Smooth muscle cell (in vitro differentiated cells): ENCODE data around the gene STIM2. TPM values are rescaled to one million over a fixed set of nuclear protein-coding genes. Genes with fewer than 3 reads are reported as not detected.
A peak's percentile ranks its signal among the peaks of the same experiment; 100 is the strongest.

ENCODE experiments used
- DNase-seq: peaks from one replicate; lab custom pipeline; 2025; ENCODE audit not compliant: unreplicated experiment; lab: John Stamatoyannopoulos, UW
- H2AFZ ChIP-seq: fragments of 200-600 bp; sonication (generic); 2 replicates; pipeline ENCODE4 v1.6.0; 2016; ENCODE audit warnings: antibody characterized with exemption, low read depth, mild to moderate bottlenecking
- H3F3A ChIP-seq: fragments of 200-600 bp; sonication (generic); 2 replicates; pipeline ENCODE4 v1.6.0; 2017; ENCODE audit warnings: antibody characterized with exemption, low read depth
- H3K27ac ChIP-seq: fragments of 200-600 bp; sonication (generic); 2 replicates; pipeline ENCODE4 v1.5.1; 2016; ENCODE audit warnings: low read depth, mild to moderate bottlenecking
- H3K27me3 ChIP-seq: fragments of 200-600 bp; sonication (generic); 2 replicates; pipeline ENCODE4 v1.6.1; 2016; ENCODE audit warnings: low read depth, mild to moderate bottlenecking
- H3K36me3 ChIP-seq: fragments of 200-600 bp; sonication (generic); 2 replicates; pipeline ENCODE4 v1.5.1; 2016; ENCODE audit warnings: low read depth
- H3K4me1 ChIP-seq: fragments of 200-600 bp; sonication (generic); 2 replicates; pipeline ENCODE4 v1.5.1; 2016; ENCODE audit warnings: low read depth
- H3K4me2 ChIP-seq: fragments of 200-600 bp; sonication (generic); 2 replicates; pipeline ENCODE4 v1.6.0; 2016; ENCODE audit warnings: mild to moderate bottlenecking
- H3K4me3 ChIP-seq: fragments of 200-600 bp; sonication (generic); 2 replicates; pipeline ENCODE4 v1.5.1; 2016; ENCODE audit warnings: mild to moderate bottlenecking
- H3K79me2 ChIP-seq: fragments of 200-600 bp; sonication (generic); 2 replicates; pipeline ENCODE4 v1.6.0; 2016; ENCODE audit warnings: low read depth, mild to moderate bottlenecking
- H3K9ac ChIP-seq: fragments of 200-600 bp; sonication (generic); 2 replicates; pipeline ENCODE4 v1.6.0; 2016; ENCODE audit warnings: low read depth
- H3K9me3 ChIP-seq: fragments of 200-600 bp; sonication (generic); replicated peaks from 2 replicates; pipeline ENCODE4 v1.5.1; 2016; ENCODE audit warnings: low read depth
- H4K20me1 ChIP-seq: fragments of 200-600 bp; sonication (generic); 2 replicates; pipeline ENCODE4 v1.6.0; 2016; ENCODE audit warnings: low read depth
- WGBS: methylation state at CpG from one replicate; pipeline ENCODE4 v1.1.7; 2016; ENCODE audit warnings: low lambda C conversion rate; 5-methylcytosine and 5-hydroxymethylcytosine counted together
- polyA plus RNA-seq: library from polyadenylated mRNA; unstranded; fragments of >200 nt; fragmentation: Nextera tagmentation; extraction: Ambion mirVana; gene quantifications from 2 replicates; pipeline ENCODE4 v1.2.1, GENCODE V29; 2016
- total RNA-seq: library from RNA; depleted of rRNA; stranded (reverse); fragments of >200 nt; gene quantifications from 2 replicates; pipeline ENCODE4 v1.2.3, GENCODE V29; 2014
- TF ChIP-seq, protein P1 (sequence below): fragments of 200-600 bp; sonication (generic); IDR thresholded peaks from 2 replicates; pipeline ENCODE4 v1.5.1; 2017; ENCODE audit warnings: borderline replicate concordance, mild to moderate bottlenecking, antibody characterized with exemption; ENCODE audit not compliant: insufficient read depth, poor library complexity, severe bottlenecking

The STIM2 gene
- total and polyA plus RNA-seq, 2 experiments from 2014 or later, result 31.0 to 69.0 TPM

DNA sequence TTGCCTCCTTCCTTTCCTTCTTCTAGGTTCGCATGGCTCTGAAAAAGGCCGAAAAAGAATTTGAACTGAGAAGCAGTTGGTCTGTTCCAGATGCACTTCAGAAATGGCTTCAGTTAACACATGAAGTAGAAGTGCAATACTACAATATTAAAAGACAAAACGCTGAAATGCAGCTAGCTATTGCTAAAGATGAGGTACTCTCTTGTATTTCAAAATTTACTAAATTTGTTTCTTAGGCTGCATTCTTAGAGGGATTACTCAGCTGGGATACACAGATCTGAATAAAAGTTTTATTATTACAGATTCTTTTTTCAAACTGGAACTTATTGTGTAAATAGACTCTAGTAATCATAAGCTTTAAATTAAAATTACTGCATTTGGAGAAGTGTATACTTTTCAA, 146.9 kb downstream of the STIM2 start:
- 80% methylated on average over 3 of the region's 3 CpGs for WGBS
- H3K9me3 ChIP-seq, result no peaks in the 10 kb centered on the region
- peak overlapping the region; percentile 54 for H3K4me2 ChIP-seq
- H3K27ac ChIP-seq, result no peak overlapping the region
- no peak overlapping the region for H2AFZ ChIP-seq
- TF ChIP-seq, protein P1, sequence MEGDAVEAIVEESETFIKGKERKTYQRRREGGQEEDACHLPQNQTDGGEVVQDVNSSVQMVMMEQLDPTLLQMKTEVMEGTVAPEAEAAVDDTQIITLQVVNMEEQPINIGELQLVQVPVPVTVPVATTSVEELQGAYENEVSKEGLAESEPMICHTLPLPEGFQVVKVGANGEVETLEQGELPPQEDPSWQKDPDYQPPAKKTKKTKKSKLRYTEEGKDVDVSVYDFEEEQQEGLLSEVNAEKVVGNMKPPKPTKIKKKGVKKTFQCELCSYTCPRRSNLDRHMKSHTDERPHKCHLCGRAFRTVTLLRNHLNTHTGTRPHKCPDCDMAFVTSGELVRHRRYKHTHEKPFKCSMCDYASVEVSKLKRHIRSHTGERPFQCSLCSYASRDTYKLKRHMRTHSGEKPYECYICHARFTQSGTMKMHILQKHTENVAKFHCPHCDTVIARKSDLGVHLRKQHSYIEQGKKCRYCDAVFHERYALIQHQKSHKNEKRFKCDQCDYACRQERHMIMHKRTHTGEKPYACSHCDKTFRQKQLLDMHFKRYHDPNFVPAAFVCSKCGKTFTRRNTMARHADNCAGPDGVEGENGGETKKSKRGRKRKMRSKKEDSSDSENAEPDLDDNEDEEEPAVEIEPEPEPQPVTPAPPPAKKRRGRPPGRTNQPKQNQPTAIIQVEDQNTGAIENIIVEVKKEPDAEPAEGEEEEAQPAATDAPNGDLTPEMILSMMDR, result no peak
- no peak overlapping the region for H3K4me3 ChIP-seq
- no peak for DNase-seq
- no peaks in the 10 kb centered on the region for H4K20me1 ChIP-seq
- H3K4me1 ChIP-seq, result no peaks in the 10 kb centered on the region
- no peaks in the 10 kb centered on the region for H3K36me3 ChIP-seq
- H3K27me3 ChIP-seq, result no peaks in the 10 kb centered on the region
- peaks cover 4% of the 10 kb centered on the region for H3F3A ChIP-seq
- H3K9ac ChIP-seq, result no peak overlapping the region
- H3K79me2 ChIP-seq, result peaks cover 14% of the 10 kb centered on the region

DNA sequence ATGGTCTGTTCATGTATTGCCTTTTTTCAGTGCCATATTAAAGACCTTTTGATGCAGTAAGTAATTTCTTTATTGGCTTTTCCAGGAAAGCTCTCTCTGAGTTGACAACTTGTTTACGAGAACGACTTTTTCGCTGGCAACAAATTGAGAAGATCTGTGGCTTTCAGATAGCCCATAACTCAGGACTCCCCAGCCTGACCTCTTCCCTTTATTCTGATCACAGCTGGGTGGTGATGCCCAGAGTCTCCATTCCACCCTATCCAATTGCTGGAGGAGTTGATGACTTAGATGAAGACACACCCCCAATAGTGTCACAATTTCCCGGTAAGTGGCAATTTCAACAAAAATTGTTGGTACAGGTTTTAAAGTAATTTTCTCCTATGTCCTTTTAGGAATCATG, 148.0 kb downstream of the STIM2 start:
- peaks cover 14% of the 10 kb centered on the region for H3K79me2 ChIP-seq
- H3K9ac ChIP-seq, result no peak overlapping the region
- no peaks in the 10 kb centered on the region for H3K4me1 ChIP-seq
- no peak overlapping the region for H3K27ac ChIP-seq
- no peak for DNase-seq
- H3K27me3 ChIP-seq, result no peaks in the 10 kb centered on the region
- peaks cover 4% of the 10 kb centered on the region for H3F3A ChIP-seq
- WGBS, result 63% methylated on average over 4 of the region's 4 CpGs
- H3K36me3 ChIP-seq, result no peaks in the 10 kb centered on the region
- no peaks in the 10 kb centered on the region for H4K20me1 ChIP-seq
- TF ChIP-seq, protein P1, result no peak
- H2AFZ ChIP-seq, result no peak overlapping the region
- no peak overlapping the region for H3K4me2 ChIP-seq
- no peaks in the 10 kb centered on the region for H3K9me3 ChIP-seq
- no peak overlapping the region for H3K4me3 ChIP-seq

DNA sequence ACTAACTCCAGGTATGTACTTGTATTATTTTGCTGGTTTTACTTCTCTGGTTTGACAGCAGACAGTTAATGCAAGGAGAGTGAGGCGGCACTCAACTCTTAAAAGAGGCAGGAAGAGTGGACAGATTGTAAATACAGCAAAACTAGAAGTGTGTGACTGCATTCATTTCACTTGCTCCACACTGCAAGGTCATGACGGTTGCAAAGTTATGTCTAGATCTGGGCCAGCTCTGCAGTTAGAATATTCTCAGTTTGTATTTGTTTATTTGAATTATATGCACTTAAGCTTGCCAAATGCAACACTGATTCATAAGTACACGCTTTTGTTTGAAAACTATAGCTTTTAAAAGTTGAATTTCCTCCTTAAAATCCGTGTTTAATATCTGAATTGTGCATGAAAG, 148.9 kb downstream of the STIM2 start:
- peak overlapping the region; percentile 13 for H3K4me2 ChIP-seq
- H4K20me1 ChIP-seq, result no peaks in the 10 kb centered on the region
- DNase-seq, result no peak
- H3F3A ChIP-seq, result no peaks in the 10 kb centered on the region
- H3K27me3 ChIP-seq, result no peaks in the 10 kb centered on the region
- no peak overlapping the region for H2AFZ ChIP-seq
- H3K4me3 ChIP-seq, result no peak overlapping the region
- peaks cover 14% of the 10 kb centered on the region for H3K79me2 ChIP-seq
- no peaks in the 10 kb centered on the region for H3K9me3 ChIP-seq
- H3K9ac ChIP-seq, result no peak overlapping the region
- H3K36me3 ChIP-seq, result no peaks in the 10 kb centered on the region
- H3K4me1 ChIP-seq, result no peaks in the 10 kb centered on the region
- TF ChIP-seq, protein P1, result no peak
- no peak overlapping the region for H3K27ac ChIP-seq
- WGBS, result 55% methylated on average over 4 of the region's 4 CpGs

DNA sequence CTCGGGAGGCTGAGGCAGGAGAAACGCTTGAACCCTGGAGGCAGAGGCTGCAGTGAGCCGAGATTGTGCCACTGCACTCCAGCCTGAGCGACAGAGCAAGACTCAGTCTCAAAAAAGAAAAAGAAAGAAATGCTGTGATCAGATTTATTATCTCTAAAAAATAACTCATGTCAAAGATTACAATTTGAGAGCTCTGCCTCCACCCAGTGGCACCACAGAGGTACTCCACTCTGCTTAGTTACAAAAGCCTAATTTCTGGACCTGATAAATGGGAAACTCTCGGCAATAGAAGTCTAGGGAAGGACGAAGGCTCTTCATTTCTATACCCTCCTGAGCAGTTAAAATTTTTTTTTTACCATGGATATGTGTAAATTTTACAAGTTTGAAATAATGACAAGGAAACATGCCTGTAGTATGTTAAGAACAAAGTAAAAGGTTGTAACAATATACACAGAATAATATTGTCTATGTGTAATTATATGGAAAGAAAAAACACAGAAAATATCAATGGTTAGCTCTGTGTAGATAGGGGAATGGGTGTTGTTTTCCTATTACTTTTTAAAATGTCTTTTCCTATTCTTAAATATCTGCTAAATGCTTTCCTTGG, 149.8 kb downstream of the STIM2 start:
- 54% methylated on average over 6 of the region's 6 CpGs for WGBS
- Histone ChIP-seq H3K4me1 (no peaks in the 10 kb centered on the region), H2AFZ (no peak overlapping the region), H3K9ac (no peak overlapping the region), H3F3A (no peaks in the 10 kb centered on the region), H3K27ac (no peak overlapping the region), H3K4me2 (no peak overlapping the region), H3K9me3 (no peaks in the 10 kb centered on the region), H3K27me3 (no peaks in the 10 kb centered on the region), H3K4me3 (no peak overlapping the region), H3K36me3 (no peaks in the 10 kb centered on the region), H4K20me1 (no peaks in the 10 kb centered on the region), H3K79me2 (peaks cover 23% of the 10 kb centered on the region)
- no peak for DNase-seq
- TF ChIP-seq, protein P1, result peak; percentile 86
